OCI-LY1 (cell line): ENCODE results near the gene ADCY1.

Experiments
- CTCF ChIP-seq: fragments of 200-600 bp; sonication (generic), shearing (Covaris generic); IDR thresholded peaks from 2 replicates; pipeline ENCODE4 v1.5.1; 2017; ENCODE audit warnings: mild to moderate bottlenecking, antibody characterized with exemption, low read length, moderate library complexity, mixed read lengths
- EZH2 ChIP-seq: fragments of 200-600 bp; sonication (generic), shearing (Covaris generic); IDR thresholded peaks from 2 replicates; pipeline ENCODE4 v1.8.0; 2017; ENCODE audit warnings: borderline replicate concordance, mixed run types, mild to moderate bottlenecking, antibody characterized with exemption, low read length, moderate library complexity, mixed read lengths

DNA sequence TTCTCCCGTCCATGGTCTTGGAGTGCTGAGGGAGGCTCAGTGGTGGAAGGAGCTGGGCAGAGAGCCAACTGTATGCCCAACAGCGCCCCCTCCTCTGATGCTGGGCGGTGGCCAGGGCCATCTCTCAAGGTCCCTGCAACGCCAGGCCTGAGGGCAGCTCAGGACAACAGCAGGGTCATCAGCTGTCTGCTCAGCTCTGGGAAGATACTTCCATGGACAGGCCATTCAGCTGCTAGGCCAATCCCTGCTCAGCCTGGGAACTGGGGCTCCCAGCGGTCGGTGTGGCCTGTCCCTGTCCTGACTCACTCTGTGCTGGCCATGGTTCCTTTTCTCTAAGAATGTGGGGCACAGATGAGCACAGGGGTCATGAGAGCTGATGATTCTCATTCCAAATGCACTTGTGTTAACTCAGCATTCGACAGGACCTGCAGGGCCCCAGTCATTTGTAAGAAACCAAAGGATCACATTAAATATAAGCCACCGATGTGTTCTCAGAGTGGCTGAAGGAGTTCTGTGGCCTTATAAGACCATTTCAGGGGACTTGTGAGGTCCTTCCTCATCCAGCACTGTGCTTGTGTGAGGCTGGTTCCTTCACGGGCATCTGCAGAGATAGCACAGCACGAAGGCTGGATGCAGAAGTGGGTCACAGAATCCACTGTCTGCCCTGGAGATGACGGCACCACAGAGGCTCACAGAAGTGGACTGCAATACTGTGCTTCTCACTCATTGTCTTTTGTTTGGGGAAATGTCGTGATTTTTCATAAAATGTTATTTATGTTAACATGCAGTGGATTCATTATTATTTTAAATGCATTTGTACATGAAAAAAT is 73.0 kb downstream of the ADCY1 start:
- TF ChIP-seq CTCF = no peak
- no peak for TF ChIP-seq EZH2
